Activated effector memory CD4-positive, alpha-beta T cell treated with Interleukin-2 at 50 U/mL for 16 hours (primary cell): Measurements from ENCODE around the gene AMZ2.
A peak's percentile ranks its signal among the peaks of the same experiment; 100 is the strongest.

ENCODE experiments used
- DNase-seq: peaks from one replicate; pipeline ENCODE4 v3.0.0-alpha.2; 2020

AMZ2 gene

GRCh38 chr17:68291836-68292688 lies 44.2 kb downstream of the AMZ2 start:
- DNase-seq, result peak; percentile 94

GRCh38 chr17:68292689-68293040 lies 44.8 kb downstream of the AMZ2 start:
- no peak for DNase-seq

- no peak for DNase-seq
Observed at GRCh38 chr17:68293490-68294195, 45.8 kb downstream of the AMZ2 start.

GRCh38 chr17:68294196-68294555 lies 46.3 kb downstream of the AMZ2 start:
- no peak for DNase-seq

- no peak for DNase-seq
Observed at GRCh38 chr17:68294617-68295016, 46.8 kb downstream of the AMZ2 start.

- no peak for DNase-seq
Observed at GRCh38 chr17:68295086-68295485, 47.2 kb downstream of the AMZ2 start.

- peak; percentile 46 for DNase-seq
Observed at GRCh38 chr17:68296217-68297191, 48.7 kb downstream of the AMZ2 start.

GRCh38 chr17:68297195-68297594 lies 49.4 kb downstream of the AMZ2 start:
- DNase-seq, result no peak

- DNase-seq, result no peak
Observed at GRCh38 chr17:68298601-68299000, 50.8 kb downstream of the AMZ2 start.

- no peak for DNase-seq
Observed at GRCh38 chr17:68299817-68300216, 52.0 kb downstream of the AMZ2 start.

- no peak for DNase-seq
Observed at GRCh38 chr17:68301438-68301959, 53.7 kb downstream of the AMZ2 start.

GRCh38 chr17:68302066-68302564 lies 54.3 kb downstream of the AMZ2 start:
- DNase-seq, result no peak

- DNase-seq, result no peak
Observed at GRCh38 chr17:68302666-68303065, 54.8 kb downstream of the AMZ2 start.

- DNase-seq, result no peak
Observed at GRCh38 chr17:68304706-68305105, 56.9 kb downstream of the AMZ2 start.

- DNase-seq, result no peak
Observed at GRCh38 chr17:68305142-68305541, 57.3 kb downstream of the AMZ2 start.
